ENCODE measurements around the gene PDE2A.
A peak's percentile ranks its signal among the peaks of the same experiment; 100 is the strongest.

The PDE2A gene

GRCh38 chr11:72692498-72693237 lies 18.4 kb upstream of the PDE2A start:
- TF ChIP-seq, protein P1, sequence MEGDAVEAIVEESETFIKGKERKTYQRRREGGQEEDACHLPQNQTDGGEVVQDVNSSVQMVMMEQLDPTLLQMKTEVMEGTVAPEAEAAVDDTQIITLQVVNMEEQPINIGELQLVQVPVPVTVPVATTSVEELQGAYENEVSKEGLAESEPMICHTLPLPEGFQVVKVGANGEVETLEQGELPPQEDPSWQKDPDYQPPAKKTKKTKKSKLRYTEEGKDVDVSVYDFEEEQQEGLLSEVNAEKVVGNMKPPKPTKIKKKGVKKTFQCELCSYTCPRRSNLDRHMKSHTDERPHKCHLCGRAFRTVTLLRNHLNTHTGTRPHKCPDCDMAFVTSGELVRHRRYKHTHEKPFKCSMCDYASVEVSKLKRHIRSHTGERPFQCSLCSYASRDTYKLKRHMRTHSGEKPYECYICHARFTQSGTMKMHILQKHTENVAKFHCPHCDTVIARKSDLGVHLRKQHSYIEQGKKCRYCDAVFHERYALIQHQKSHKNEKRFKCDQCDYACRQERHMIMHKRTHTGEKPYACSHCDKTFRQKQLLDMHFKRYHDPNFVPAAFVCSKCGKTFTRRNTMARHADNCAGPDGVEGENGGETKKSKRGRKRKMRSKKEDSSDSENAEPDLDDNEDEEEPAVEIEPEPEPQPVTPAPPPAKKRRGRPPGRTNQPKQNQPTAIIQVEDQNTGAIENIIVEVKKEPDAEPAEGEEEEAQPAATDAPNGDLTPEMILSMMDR (IDR thresholded peaks at IDR 0.05; ENCODE audit: low read length, missing control alignments), result no peak
- H3K4me3 ChIP-seq (replicated peaks; ENCODE audit: low read depth, low read length), result no peak overlapping the region
- no peak for DNase-seq (ENCODE audit: low read depth)

GRCh38 chr11:72690166-72690565 lies 15.9 kb upstream of the PDE2A start:
- no peak overlapping the region for H3K4me3 ChIP-seq (replicated peaks; ENCODE audit: low read depth, low read length)
- no peak for DNase-seq (ENCODE audit: low read depth)
- TF ChIP-seq, protein P1 (IDR thresholded peaks at IDR 0.05; ENCODE audit: low read length, missing control alignments), result no peak

- no peak for DNase-seq (ENCODE audit: low read depth)
- TF ChIP-seq, protein P1 (IDR thresholded peaks at IDR 0.05; ENCODE audit: low read length, missing control alignments), result no peak
- H3K4me3 ChIP-seq (replicated peaks; ENCODE audit: low read depth, low read length), result no peak overlapping the region
Measured at GRCh38 chr11:72688929-72689328, 14.7 kb upstream of the PDE2A start.

GRCh38 chr11:72688486-72688885 lies 14.3 kb upstream of the PDE2A start:
- TF ChIP-seq, protein P1 (IDR thresholded peaks at IDR 0.05; ENCODE audit: low read length, missing control alignments), result no peak
- no peak for DNase-seq (ENCODE audit: low read depth)

GRCh38 chr11:72687326-72687725 lies 13.1 kb upstream of the PDE2A start:
- DNase-seq (ENCODE audit: low read depth), result no peak
- H3K4me3 ChIP-seq (replicated peaks; ENCODE audit: low read depth, low read length), result no peak overlapping the region
- TF ChIP-seq, protein P1 (IDR thresholded peaks at IDR 0.05; ENCODE audit: low read length, missing control alignments), result no peak

More at GRCh38 chr11:72688486-72688885, 14.3 kb upstream of the PDE2A start:
- no peak overlapping the region for H3K4me3 ChIP-seq (replicated peaks; ENCODE audit: low read depth, low read length)

GRCh38 chr11:72686639-72687220 lies 12.5 kb upstream of the PDE2A start:
- peak; percentile 47 for DNase-seq (ENCODE audit: low read depth)
- TF ChIP-seq, protein P1 (IDR thresholded peaks at IDR 0.05; ENCODE audit: low read length, missing control alignments), result no peak
- H3K4me3 ChIP-seq (replicated peaks; ENCODE audit: low read depth, low read length), result no peak overlapping the region

All from fibroblast of pulmonary artery (primary cell).